Sigmoid colon (tissue), 7 donors: ENCODE data around the gene OGG1. TPM values are rescaled to one million over a fixed set of nuclear protein-coding genes. Genes with fewer than 3 reads are reported as not detected.

ENCODE experiments used
- DNase-seq: peaks from one replicate; pipeline ENCODE4 v3.0.0-alpha.2; 2019
- H3K27ac ChIP-seq, 4 donors: fragments of 200-600 bp; sonication (generic); one replicate each; pipeline ENCODE4 v1.5.1; 2016 to 2019; ENCODE audit warnings: mild to moderate bottlenecking in 1 of 4
- H3K27me3 ChIP-seq, 3 donors: fragments of 200-600 bp; sonication (generic); one replicate each; pipeline ENCODE4 v1.5.1; 2019; ENCODE audit warnings: mild to moderate bottlenecking in 1 of 3
- H3K36me3 ChIP-seq, 4 donors: fragments of 200-600 bp; sonication (generic); one replicate each; pipeline ENCODE4 v1.5.1; 2016 to 2019
- H3K4me1 ChIP-seq, 4 donors: fragments of 200-600 bp; sonication (generic); one replicate each; pipeline ENCODE4 v1.5.1; 2017 to 2019
- H3K4me3 ChIP-seq, 4 donors: fragments of 200-600 bp; sonication (generic); one replicate each; pipeline ENCODE4 v1.5.1; 2017 to 2019; ENCODE audit warnings: mild to moderate bottlenecking in 2 of 4, moderate library complexity in 1 of 4
- H3K9me3 ChIP-seq, 4 donors: fragments of 200-600 bp in 3 of 4; sonication (generic) in 3 of 4; one replicate each; pipeline versions ENCODE4 v1.5.1 to v1.6.1; 2013 to 2019
- CTCF ChIP-seq, 4 experiments: fragments of 450-650 bp in 3 of 4; fragments of 200-600 bp in 1 of 4; IDR thresholded peaks; one replicate each; pipeline ENCODE4 v1.5.1; 2016 to 2019; ENCODE audit warnings: antibody characterized with exemption in 4 of 4, mild to moderate bottlenecking in 3 of 4, moderate library complexity in 2 of 4
- EP300 ChIP-seq, 4 donors: sonication (generic); formaldehyde crosslinking; IDR thresholded peaks; one replicate each; pipeline ENCODE4 v1.6.1; 2017; ENCODE audit warnings: antibody characterized with exemption in 4 of 4
- POLR2A ChIP-seq, 2 donors: fragments of 450-650 bp; IDR thresholded peaks; one replicate each; pipeline ENCODE4 v1.6.1; 2016; ENCODE audit warnings: antibody characterized with exemption in 2 of 2, mild to moderate bottlenecking in 2 of 2, moderate library complexity in 2 of 2
- POLR2AphosphoS5 ChIP-seq, 4 donors: sonication (generic); formaldehyde crosslinking; IDR thresholded peaks; one replicate each; pipeline ENCODE4 v1.6.1; 2017; ENCODE audit warnings: antibody characterized with exemption in 4 of 4
- WGBS, 2 donors: extraction: QIAGEN DNeasy Blood & Tissue Kit; methylation state at CpG; one replicate each; pipeline ENCODE4 v1.1.7; 2013; 5-methylcytosine and 5-hydroxymethylcytosine counted together
- intact Hi-C: fragments of 100-400 bp; cut with DNase I; formaldehyde crosslinking; loops from one replicate; pipeline ENCODE4 v1.15.1; 2023
- polyA plus RNA-seq, 3 donors: library from polyadenylated mRNA; stranded (reverse); fragments of 200-250 nt; gene quantifications; one replicate each; pipeline ENCODE4 v1.2.3, GENCODE V29; 2013
- total RNA-seq, 4 donors: library from RNA; depleted of rRNA; stranded (reverse); fragments of >200 nt; gene quantifications; one replicate each; pipeline ENCODE4 v1.1.0, GENCODE V29; 2016
- donor health status: healthy with polysubstance abuse.
- donor health status: Bipolar disorder and iron deficiency.
- donor health status: healthy.

The OGG1 gene
- total and polyA plus RNA-seq, 7 donors, result 15.6 to 34.6 (median 23.6) TPM

- intact Hi-C loops, result no loop called here
- Histone ChIP-seq H3K4me3 (no peak overlapping the region), H3K27me3 (no peaks in the 10 kb centered on the region), H3K36me3 (peaks cover 25 to 79% (median 58%) of the 10 kb centered on the region in 4 donors), H3K27ac (no peak overlapping the region), H3K4me1 (peaks cover 0 to 26% (median 20%) of the 10 kb centered on the region in 4 donors), H3K9me3 (no peaks in the 10 kb centered on the region)
- 84% methylated on average over 2 of the region's 2 CpGs for WGBS, 2 donors
- no peak for DNase-seq
- TF ChIP-seq POLR2AphosphoS5 (IDR thresholded peaks at IDR 0.05), result no peak
Observed at GRCh38 chr3:9736831-9737230, 12.9 kb upstream of the OGG1 start.

- TF ChIP-seq POLR2AphosphoS5 (IDR thresholded peaks at IDR 0.05), result no peak
- no peak for TF ChIP-seq CTCF (IDR thresholded peaks at IDR 0.05)
- TF ChIP-seq POLR2A (IDR thresholded peaks at IDR 0.05), result no peak
- no peak for TF ChIP-seq EP300 (IDR thresholded peaks at IDR 0.05)
- H3K27ac ChIP-seq, result no peak overlapping the region
- no peaks in the 10 kb centered on the region for H3K27me3 ChIP-seq
- intact Hi-C loops, result no loop called here
- H3K4me3 ChIP-seq, result no peak overlapping the region
- peaks cover 45 to 99% (median 81%) of the 10 kb centered on the region in 4 donors for H3K36me3 ChIP-seq
- DNase-seq, result no peak
- H3K4me1 ChIP-seq, result peaks cover 0 to 2% (median 0%) of the 10 kb centered on the region in 4 donors
- no peaks in the 10 kb centered on the region for H3K9me3 ChIP-seq
- WGBS, 2 donors, result 95% methylated on average over 15 of the region's 15 CpGs
Observed at GRCh38 chr3:9739181-9739580, 10.6 kb upstream of the OGG1 start.

- WGBS, 2 donors, result 78 to 97% methylated on average over 1 of the region's 1 CpG
- Histone ChIP-seq H3K9me3 (no peaks in the 10 kb centered on the region), H3K4me3 (no peak overlapping the region), H3K27ac (no peak overlapping the region), H3K4me1 (no peaks in the 10 kb centered on the region), H3K27me3 (no peaks in the 10 kb centered on the region), H3K36me3 (peaks cover 78 to 100% (median 95%) of the 10 kb centered on the region in 4 donors)
- DNase-seq, result no peak
- TF ChIP-seq EP300 (IDR thresholded peaks at IDR 0.05), result no peak
- TF ChIP-seq POLR2AphosphoS5 (IDR thresholded peaks at IDR 0.05), result no peak
- TF ChIP-seq POLR2A (IDR thresholded peaks at IDR 0.05), result no peak
- no peak for TF ChIP-seq CTCF (IDR thresholded peaks at IDR 0.05)
- intact Hi-C loops, result no loop called here
Observed at GRCh38 chr3:9742560-9742959, 7.2 kb upstream of the OGG1 start.

- intact Hi-C loops, result no loop called here
- Histone ChIP-seq H3K27ac (no peak overlapping the region), H3K36me3 (peaks cover 84 to 99% (median 89%) of the 10 kb centered on the region in 4 donors), H3K27me3 (no peaks in the 10 kb centered on the region), H3K4me3 (no peak overlapping the region), H3K4me1 (peaks cover 0 to 7% (median 2%) of the 10 kb centered on the region in 4 donors), H3K9me3 (no peaks in the 10 kb centered on the region)
- no peak for DNase-seq
- no peak for TF ChIP-seq POLR2AphosphoS5 (IDR thresholded peaks at IDR 0.05)
- no peak for TF ChIP-seq EP300 (IDR thresholded peaks at IDR 0.05)
- no peak for TF ChIP-seq POLR2A (IDR thresholded peaks at IDR 0.05)
- no peak for TF ChIP-seq CTCF (IDR thresholded peaks at IDR 0.05)
- 96 to 97% methylated on average over 18 of the region's 18 CpGs for WGBS, 2 donors
Observed at GRCh38 chr3:9743548-9743947, 6.2 kb upstream of the OGG1 start.

GRCh38 chr3:9744162-9744561 lies 5.6 kb upstream of the OGG1 start:
- no peak overlapping the region for H3K27ac ChIP-seq
- H3K36me3 ChIP-seq, result peaks cover 81 to 93% (median 85%) of the 10 kb centered on the region in 4 donors
- DNase-seq, result no peak
- peaks cover 0 to 14% (median 8%) of the 10 kb centered on the region in 4 donors for H3K4me1 ChIP-seq
- no peaks in the 10 kb centered on the region for H3K9me3 ChIP-seq
- H3K27me3 ChIP-seq, result no peaks in the 10 kb centered on the region
- no peak overlapping the region for H3K4me3 ChIP-seq
- intact Hi-C loops, result no loop called here
- 96% methylated on average over 13 of the region's 13 CpGs for WGBS, 2 donors
- no peak for TF ChIP-seq POLR2A (IDR thresholded peaks at IDR 0.05)
- TF ChIP-seq POLR2AphosphoS5 (IDR thresholded peaks at IDR 0.05), result no peak
- TF ChIP-seq EP300 (IDR thresholded peaks at IDR 0.05), result no peak
- no peak for TF ChIP-seq CTCF (IDR thresholded peaks at IDR 0.05)
